ENCODE measurements around the gene CLEC10A.

DNA sequence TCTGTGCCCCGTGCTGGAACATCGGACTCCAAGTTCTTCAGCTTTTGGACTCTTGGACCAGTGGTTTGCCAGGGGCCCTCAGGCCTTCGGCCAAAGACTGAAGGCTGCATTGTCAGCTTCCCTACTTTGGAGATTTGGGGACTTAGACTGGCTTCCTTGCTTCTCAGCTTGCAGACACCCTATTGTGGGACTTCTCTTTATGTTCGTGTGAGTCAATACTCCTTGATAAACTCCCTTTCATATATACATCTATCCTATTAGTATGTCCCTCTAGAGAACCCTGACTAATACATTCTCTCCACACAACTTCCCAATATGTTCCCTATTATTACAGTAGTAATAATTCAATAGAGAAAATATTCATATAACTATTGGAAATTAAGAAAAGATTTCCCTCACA, 43.8 kb upstream of the CLEC10A start:
- TF ChIP-seq, protein P1, sequence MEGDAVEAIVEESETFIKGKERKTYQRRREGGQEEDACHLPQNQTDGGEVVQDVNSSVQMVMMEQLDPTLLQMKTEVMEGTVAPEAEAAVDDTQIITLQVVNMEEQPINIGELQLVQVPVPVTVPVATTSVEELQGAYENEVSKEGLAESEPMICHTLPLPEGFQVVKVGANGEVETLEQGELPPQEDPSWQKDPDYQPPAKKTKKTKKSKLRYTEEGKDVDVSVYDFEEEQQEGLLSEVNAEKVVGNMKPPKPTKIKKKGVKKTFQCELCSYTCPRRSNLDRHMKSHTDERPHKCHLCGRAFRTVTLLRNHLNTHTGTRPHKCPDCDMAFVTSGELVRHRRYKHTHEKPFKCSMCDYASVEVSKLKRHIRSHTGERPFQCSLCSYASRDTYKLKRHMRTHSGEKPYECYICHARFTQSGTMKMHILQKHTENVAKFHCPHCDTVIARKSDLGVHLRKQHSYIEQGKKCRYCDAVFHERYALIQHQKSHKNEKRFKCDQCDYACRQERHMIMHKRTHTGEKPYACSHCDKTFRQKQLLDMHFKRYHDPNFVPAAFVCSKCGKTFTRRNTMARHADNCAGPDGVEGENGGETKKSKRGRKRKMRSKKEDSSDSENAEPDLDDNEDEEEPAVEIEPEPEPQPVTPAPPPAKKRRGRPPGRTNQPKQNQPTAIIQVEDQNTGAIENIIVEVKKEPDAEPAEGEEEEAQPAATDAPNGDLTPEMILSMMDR (IDR thresholded peaks at IDR 0.05; ENCODE audit: insufficient read depth, low read length, poor library complexity, severe bottlenecking): no peak
- no peak for TF ChIP-seq EZH2phosphoT487 (conservative IDR thresholded peaks at IDR 0.05; ENCODE audit: low read length)
